CD4-positive, alpha-beta T cell treated with Interleukin-2 at 100 ng/mL for 4 hours (primary cell): Measurements from ENCODE around the gene TTC28.

Source experiments
- DNase-seq: peaks from one replicate; pipeline ENCODE4 v3.0.0-alpha.2; 2020; ENCODE audit warnings: low spot score

The TTC28 gene

DNA sequence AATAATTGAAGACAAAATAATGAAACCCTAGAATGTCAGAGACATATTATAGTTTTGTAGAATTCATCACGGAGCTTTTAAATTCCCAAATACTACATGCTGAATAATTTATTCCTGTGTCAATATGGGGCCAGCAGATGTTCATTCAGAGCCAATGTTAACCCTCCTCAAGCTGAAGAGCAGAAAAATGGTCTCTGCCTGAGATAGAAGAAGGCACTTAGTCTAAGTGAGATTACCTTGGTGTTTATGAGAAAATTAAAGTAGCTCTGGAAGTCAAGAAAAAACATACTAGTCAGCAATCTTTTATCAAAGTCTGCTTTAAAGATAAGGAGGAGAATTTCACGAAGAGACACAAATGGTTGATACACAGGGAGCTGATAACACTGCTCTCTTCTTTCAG lies 328.2 kb downstream of the TTC28 start:
- no peak for DNase-seq

DNA sequence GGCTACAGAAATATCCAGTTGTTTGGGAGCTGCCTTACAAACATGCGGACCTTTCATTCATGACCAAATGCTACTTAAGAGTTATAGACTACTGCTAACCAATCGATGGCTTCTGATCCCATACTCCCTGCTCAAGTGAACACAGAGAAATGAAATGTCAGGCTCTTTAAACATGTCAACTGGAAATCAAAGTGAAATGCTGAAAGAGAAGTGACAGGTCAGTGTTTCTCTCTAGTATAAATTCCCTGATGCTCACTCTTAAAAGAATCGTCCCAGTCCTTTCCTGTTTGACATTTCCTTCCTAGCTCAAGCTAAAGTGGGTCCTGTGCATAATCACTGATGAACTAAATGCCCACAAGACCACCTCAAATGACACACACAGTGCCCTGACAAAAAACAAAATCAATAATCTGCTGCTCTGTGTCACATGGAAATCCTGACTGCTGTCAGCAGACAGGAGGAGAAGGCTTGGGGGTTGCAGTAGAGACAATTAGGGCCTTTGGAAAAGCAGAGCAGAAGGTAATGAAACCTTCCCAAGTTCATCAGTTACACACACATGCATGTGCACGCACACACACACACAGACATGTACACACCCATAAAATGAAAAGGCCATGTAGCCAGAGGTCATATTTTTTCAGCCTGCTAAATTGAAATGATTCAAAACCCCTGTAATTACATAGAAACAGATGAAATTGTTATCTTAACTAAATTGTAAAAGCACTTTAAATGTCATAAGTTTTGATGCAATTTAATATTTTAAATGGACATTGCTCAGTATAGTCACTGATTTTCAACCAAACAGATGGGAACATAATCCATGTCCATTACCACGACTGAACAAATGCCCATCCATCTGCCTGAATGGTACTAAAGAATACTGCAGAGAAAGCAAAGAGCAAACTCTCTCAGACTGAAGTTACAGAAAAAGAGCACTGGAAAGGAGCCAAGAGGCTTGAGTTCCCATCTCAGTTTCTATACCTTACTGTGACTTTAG lies 330.7 kb downstream of the TTC28 start:
- no peak for DNase-seq

DNA sequence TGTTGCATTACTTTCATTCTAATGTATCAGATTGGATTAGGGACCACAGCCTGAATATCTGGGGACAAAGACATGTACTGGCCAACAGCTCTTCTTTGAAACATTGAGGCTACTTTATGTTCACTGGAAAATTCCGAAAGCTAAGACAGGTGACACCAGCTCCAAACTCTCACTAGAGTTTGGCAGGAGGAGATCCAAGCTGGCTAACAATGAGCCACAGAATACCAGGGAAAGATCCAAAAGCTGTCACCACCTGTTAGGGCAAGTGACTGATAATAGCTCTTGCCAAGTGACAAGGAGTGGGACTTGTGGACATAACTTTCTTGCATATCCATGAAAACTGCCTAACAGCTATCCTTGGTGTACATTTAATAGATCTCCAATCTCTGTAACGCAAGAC lies 333.3 kb downstream of the TTC28 start:
- no peak for DNase-seq

DNA sequence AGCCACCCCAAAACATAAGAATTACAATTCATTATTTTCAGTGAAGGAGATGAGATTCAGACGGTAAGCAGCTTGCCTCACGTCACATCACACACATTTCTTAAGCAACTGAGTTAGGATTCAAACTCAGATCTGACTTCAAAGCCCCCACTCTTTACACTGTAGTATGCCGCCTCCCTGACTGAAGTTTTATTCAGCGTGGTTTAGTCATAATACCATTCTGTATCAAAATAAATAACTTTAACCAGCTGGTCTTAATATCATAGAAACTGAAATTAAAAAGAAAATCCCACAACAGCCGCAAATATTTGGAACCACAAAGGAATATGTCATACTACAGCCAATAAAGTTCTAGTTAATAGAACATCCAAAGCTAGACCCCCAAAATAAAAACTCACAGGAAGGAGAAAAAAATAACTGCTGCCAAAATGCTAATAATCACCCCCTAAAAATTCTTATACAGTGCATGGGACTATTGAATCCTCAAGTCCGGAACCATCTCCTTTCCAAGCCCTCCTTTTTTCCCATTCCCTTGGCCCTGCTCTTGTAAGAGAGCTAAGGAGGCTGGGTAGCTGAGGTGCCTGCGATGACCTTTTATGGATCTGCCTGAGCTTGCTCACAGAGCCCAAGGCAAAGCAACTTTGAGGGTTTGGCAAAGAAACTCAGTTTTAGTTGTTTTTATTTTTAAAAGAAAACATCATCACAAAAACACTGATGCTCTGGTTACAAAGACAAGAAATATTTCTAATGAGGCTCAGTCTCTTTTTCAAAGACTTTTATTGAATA lies 334.5 kb downstream of the TTC28 start:
- DNase-seq, result no peak

DNA sequence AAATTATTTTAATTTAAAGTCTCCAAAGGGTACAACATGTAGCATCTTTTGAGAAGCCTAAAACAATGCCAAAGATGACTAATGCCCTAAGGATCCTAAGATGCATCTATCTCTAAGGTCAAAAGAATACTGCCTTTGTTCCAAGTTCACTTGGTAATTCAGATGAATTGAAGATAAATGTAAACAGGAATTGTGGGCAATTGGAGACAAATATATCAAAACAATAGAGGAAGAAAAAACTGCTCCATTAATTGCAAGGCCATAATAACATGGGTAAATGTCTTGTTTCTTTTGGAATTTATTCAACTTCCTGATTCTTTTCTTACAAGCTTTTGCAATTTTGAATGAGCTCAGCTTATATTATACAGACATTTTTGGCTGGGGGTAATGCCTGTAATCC lies 338.6 kb downstream of the TTC28 start:
- DNase-seq, result no peak

DNA sequence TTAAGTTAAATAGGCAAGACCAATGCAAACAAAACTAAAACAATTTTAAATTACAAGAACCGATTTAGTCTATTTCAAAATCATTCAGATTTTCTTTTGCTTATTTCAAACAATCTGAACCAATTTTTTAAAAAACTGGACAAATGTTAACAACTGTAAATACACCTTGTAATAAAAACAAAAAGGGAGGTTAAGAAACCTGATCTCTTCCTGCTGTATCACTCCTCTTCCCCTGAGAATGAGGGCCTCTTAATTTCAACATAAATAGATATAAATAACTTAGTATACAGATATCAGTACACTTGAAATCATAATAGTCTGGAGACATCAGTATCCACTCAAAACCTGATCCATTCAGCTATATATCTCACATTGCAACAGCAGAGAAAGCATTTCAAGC lies 346.6 kb downstream of the TTC28 start:
- no peak for DNase-seq

DNA sequence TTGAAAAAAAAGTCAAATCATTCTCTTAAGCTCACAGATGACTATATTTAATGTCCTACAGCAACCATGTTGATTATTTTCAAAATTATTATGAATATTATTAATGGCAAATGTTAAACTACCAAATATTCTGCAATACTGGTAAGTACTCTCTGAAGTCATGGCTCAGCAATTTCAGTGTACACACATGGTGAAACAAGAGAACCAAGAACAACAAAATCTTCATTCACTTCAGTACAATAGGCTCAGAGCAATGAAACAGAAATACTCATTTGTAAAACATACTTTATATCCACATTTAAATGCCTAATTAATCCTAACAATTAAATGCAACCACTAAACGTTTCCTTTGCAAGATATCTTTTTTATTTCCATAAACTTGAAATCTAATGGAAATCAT lies 347.2 kb downstream of the TTC28 start:
- DNase-seq, result no peak

DNA sequence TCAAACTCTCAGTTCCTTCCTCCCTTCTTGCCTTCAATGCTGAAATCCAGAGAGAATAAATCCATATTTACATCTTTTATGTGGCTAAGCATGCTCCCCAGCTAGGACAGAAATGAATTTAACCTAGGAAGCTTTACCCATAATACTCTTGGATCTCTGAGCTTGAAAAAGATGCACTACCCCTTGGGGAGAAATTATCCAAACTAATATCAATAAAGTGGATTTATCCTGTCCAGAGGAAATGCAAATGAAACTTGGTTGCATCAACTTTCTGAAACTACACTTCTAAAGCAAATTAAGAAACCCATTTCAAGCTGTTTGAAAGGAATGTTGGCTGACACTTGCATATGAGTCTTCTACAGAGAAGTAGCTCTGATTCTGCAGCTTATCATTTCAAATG lies 347.9 kb downstream of the TTC28 start:
- no peak for DNase-seq

DNA sequence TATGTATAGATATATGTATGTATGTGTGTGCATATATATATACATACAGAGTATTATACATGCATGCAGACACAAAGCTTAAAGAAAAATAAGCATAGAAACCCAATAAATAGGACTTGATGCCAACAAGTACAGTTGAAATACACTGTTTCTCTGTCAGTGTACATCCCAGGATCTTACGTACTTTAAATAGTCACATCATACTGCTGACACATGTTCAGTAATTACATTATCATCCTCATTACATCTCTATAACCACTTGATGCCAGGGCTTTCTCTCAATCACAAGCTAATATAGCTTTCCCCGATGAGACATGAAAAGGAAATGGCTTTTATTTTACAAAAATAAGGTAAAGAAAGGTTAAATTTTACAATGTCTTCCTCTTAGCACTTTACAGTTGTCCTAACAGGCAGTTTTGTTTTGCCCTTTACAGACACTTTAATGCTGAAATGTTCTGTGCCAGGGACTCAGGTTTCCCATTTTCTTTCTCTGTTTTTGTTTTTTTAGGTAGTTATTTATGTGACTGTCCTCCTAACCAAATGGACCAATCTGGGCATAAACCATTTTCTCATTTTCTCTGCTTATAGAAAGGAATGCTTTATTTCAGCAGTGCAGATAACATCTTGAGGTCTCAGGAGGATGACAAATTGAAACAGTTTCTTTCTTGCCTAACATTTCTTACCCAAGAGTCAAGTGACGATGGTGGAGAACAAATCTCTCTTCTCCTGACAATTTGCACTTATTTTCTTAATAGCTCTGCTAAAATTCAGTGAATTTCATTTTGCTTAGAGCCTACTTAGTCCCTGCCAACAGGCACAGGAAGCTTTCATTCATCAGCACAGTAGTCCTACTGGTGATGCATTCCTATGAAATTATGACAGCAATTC lies 350.2 kb downstream of the TTC28 start:
- no peak for DNase-seq

DNA sequence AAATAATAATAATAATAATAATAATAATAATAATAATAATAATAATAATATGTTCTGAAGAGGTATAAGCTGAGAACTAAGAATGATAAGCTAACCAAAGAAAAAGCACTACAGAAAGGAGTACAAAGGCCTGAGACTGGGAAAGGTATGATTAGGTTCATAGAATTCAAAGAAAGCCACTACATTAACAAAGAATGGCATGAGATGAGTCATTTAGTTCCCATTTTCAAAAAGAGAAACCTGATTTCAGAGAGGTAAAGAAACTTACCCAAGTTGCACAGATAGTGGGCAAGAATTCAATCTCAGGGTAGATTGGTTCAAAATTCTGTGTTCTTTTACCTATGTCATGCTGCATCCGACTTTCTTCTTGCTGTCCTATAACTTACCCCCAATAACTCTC lies 350.9 kb downstream of the TTC28 start:
- DNase-seq, result no peak

DNA sequence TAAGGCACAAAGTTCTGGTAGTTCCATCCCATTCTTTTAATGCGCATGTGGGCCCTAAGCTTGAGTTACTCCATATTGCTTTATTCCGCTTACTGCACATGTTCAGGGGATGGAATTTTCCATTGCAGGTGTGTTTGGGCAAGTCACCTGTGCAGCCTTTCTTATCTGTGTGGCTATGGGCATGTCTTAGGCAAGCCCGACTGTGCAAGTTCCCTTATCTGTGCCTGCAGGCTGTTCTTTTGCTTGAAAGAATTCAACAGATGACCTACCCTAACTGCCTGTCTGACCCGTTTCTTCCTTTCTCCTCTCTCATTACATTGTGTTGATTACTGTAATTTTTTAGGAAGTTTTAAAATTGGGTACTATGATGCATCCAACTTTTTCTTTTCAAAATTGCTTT lies 363.6 kb downstream of the TTC28 start:
- no peak for DNase-seq

DNA sequence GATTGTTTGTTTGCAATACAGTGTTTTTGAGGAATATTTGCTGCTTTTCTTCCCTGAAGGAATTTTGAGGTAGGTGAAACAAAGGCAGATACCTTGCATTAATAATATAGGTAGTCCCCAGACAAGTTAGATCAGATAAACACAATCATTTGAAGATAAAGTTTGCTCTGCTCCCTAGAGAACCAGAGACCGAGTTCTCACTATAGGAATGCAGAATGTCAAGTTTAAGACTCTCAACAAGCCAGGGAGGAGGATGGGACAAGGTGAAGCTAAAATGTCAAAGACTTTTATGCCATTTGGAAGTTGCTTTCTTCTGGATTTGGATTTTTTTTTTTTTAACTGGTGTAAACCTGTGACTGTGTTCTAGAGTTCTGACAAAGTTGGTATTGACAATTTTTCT lies 364.7 kb downstream of the TTC28 start:
- DNase-seq, result no peak

DNA sequence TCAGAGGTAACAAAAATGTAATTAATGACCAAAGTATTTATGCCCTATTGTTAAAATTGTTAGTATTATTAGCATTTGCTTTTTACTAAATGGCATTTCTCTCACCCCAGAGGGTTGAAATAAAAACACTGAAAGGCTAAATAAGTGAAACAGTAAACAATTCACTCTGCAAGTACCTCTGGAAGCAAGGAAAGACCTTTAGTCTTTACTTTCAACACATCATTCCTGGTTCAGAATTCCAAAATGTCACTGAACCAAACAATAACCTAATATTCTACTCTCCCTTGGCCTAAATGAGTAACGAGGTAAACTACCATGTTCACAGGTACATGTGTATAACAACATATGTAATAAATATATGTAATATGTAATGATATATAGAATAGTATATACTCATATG lies 369.3 kb downstream of the TTC28 start:
- no peak for DNase-seq

DNA sequence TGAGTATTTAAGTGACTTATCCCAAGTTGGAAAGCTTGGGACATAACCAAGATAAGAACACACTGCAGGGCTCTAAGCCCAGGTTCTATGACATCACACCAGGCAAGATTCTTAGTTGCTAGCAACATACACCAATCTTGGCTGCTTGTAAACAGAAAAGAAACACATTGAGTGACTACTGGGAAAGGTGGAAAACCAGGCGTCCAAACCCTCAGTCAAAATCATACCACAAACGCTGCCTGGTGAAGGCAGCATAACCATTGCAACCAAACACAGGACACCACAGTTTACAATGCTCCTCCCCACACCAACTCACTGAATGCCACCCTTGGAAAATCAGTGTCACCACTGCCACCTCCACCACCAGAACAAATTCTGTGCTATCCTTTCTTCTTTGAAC lies 379.9 kb downstream of the TTC28 start:
- DNase-seq, result no peak

DNA sequence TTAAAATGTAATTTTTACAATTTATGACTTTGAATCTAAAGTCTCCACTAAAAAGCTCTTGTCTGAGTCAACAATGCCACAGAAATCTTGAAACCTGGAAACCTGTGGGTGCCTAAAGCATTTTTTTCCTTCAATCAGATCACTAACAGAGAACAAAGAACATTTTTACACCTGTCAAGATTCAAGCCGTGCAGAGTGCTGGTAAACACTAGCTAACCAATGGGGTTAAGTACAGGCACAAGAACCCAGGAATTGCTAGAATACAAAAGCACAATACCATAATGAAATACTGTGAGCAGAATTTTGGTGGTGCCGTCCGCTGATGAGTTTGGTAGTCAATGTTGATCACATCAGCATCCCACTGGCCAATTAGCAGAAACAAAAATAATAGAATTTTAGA lies 380.3 kb downstream of the TTC28 start:
- DNase-seq, result no peak

DNA sequence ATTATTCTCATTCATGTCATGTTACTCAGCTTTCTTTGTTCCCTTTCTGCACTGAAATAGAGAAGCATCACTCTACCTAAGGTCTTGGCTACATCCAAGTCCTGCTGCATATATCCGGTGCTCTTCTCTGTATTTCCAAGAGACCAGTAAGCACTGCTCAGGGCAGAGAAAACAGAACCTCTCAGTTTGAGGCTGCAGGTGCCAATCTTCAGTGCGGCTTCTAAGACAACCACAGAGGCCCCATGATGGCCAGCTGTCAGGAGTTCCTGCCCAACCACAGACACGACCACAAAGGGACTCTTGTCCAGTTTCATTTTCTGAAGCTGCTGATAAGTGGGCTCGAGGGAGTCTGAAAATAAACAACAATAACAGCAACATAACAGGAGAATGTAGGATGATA lies 382.1 kb downstream of the TTC28 start:
- no peak for DNase-seq

DNA sequence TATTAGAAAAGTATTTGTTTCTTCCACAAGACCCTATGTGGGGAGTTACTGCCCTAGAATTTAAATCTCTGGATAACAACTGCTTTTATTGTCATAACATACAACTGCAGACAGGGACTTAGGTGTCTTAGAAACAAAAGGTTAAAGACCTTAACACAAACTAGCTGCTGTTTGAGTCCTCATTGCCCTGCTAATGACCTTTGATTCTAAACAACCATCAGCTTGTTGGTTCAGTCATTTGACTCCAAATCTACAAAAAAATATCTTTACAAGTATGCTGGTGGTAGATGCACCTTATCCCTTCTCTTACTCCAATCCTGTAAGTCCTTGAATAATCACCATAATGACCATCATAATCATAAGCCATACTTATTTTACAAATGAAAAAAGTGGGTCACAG lies 383.2 kb downstream of the TTC28 start:
- DNase-seq, result no peak

DNA sequence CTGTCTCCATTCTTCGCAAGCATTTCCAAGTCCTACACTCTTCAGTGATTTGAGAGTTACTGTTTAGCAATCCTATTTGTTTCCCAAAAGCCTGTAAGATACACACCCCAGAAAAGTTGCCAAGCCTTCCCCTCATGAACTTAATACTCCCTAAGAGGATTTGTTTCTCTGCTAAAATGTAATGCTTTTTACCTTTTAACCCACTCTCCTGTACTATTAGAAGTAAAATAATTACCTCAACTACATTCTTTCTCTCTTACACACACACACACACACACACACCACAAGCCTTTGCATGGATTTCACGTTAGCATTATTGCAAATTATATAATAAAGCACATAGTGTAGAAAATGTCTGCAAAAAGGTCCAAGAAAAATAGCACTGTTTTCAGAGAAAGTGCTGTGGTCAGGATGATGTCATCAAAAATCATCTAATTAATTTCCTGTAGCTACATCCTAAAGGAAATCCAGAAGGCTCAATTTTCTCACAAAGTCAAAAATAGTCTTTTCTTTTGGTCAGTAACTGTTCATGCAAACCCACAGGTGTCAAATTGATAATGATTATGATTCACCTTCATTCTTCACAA lies 396.5 kb downstream of the TTC28 start:
- DNase-seq, result no peak

DNA sequence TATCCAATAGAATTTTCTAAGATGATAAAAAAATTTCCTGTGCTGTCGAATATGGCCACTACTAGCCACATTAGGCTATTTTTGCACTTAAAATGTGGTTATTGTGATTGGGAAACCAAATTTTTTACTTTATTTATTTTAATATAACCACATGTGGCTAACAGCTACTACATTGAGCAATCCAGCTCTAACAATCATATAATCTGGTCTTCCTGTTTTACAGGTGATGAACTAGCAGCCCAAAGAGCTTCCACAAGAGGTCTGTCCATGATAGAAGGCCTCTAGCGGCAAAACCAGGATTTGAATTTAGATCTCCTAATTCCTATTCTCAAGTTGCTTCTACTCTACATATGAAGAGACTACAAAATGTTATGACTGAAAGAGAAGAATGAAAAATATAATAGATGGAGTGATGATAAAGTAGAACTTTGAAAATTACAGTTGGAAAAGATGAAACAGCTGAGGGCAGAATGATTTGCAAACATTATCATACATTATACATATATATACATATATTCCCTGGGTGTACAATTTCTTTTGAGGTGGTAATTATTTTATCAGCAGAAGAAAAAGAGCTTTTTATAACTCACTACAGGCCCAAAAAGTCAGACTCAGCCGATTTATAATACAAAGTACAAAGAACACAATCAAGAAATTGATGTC lies 397.1 kb downstream of the TTC28 start:
- no peak for DNase-seq

DNA sequence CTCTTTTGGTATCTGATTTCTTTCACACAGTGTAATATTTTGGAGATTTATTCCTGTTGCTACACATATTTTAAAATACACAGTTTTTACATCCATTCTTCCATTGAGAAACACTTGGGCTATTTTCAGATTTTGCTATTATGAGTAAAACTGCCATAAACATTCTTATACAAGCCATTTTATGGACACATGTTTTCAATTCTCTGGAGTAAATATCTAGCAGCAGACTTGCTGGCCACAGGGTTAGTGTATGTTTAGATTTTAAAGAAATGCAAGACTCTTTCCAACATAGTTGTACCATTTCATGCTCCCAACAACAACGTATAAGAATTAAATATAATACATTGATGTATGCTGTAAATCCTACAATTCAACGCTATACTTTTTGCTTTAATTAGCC lies 399.8 kb downstream of the TTC28 start:
- DNase-seq, result no peak

DNA sequence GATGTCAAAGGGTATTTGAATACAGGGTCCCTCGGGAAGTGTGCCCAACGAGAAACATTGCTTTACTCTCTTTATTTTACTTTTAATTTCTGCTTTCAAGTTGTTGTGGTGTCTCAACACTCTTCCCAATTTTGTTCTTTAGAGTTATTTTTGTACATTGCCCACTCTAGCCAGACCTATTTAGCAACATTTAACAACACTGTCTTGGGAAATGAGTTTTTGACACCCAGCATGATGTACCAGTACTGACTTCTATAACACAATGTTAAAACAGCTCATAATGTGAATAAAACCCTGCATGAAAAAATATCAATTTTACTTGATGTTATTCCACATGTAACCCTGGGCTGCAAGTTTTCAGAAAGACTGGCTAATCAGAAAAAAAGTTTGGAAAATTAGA lies 410.4 kb downstream of the TTC28 start:
- no peak for DNase-seq
